Fibroblast of skin of back (primary cell): ENCODE results near the gene JARID2.

Experiments
- DNase-seq: peaks from one replicate; pipeline ENCODE4 v3.0.0-alpha.2; 2013

Gene JARID2

DNA sequence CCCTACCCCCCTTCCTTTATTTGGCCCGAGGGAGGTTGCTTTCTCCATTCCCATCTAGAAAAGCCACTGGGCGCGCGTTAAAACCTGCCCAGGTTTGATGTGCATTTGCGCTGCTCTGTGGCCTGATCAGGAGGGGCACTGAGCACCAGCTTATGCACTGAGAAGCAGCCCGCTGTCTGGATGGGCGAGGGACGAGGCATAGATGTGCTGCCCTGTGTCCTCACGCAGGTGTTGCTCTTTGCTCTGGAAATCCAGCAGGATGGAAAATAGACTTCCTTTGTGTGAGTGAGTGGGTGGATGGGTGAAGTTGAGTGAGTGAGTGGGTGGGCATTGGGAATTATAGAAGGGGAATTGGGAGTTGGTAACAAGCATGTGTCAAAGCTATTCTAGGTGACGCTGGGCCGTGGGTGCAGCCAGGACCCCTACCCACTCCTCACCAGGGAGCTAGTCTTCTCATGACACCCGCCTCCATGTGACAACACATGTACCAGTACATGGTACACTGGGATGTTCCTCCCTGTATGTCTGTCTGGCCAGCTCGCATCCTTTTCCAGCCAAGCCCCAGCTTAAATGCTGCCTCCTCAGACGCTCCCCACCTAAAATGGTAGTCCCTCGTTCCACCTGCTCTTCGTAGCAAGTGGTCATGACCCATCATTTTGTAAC, 254.3 kb downstream of the JARID2 start:
- DNase-seq = no peak

DNA sequence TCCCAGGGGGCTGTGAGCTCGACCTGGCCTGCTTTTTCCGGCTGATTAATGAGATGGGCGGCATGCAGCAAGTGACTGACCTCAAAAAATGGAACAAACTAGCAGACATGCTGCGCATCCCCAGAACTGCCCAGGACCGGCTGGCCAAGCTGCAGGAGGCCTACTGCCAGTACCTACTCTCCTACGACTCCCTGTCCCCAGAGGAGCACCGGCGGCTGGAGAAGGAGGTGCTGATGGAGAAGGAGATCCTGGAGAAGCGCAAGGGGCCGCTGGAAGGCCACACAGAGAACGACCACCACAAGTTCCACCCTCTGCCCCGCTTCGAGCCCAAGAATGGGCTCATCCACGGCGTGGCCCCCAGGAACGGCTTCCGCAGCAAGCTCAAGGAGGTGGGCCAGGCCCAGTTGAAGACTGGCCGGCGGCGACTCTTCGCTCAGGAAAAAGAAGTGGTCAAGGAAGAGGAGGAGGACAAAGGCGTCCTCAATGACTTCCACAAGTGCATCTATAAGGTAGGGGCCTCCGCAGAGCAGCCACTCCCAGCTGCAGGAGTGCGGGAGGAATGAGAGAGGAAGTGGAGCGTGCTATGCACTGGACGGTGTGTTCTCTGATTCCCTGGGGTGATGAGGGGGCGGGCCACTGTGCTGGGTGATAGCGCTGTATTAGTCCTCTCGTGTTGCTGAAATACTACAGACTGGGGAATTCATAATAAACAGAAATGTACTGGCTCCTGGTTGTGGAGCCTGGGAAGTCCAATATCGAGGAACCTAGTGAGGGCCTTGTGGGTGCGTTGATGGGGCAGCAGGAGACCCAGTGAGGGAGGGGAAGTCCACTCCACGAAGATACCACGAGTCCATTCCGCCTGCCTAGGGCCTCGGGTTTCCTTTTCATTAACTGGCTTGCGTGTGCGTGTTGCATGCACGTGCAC, 255.3 kb downstream of the JARID2 start:
- no peak for DNase-seq

DNA sequence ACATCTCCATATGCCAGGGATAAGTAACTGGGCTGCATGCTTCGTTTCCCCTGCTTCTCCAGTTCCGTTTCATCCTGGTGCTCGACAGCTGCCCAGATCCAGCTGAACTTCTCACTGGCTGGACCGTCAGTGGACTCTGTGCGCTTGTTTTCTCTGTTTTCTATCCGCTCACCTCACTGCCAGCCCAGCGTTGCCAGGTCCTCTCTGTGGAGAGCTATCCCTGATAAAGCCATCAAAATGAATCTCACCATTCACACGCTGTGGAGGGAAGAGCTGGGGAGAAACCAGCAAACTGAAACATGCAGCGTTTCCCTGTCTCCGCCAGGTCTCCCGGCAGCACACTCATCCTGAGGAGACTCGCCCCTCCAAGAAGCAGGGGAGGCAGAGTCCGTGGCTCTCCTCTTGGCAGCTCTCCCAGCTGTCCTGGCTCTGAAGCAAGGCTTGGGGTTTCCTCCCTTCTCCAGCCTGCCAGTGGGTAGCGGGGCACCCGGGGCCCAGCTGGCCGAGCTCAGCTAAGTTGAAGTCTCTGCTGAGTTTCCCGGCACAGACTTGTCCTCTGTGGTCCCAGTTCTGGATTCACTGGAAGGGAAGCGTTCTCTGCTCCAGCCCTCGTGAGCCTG, 256.1 kb downstream of the JARID2 start:
- peak; percentile 63 for DNase-seq

DNA sequence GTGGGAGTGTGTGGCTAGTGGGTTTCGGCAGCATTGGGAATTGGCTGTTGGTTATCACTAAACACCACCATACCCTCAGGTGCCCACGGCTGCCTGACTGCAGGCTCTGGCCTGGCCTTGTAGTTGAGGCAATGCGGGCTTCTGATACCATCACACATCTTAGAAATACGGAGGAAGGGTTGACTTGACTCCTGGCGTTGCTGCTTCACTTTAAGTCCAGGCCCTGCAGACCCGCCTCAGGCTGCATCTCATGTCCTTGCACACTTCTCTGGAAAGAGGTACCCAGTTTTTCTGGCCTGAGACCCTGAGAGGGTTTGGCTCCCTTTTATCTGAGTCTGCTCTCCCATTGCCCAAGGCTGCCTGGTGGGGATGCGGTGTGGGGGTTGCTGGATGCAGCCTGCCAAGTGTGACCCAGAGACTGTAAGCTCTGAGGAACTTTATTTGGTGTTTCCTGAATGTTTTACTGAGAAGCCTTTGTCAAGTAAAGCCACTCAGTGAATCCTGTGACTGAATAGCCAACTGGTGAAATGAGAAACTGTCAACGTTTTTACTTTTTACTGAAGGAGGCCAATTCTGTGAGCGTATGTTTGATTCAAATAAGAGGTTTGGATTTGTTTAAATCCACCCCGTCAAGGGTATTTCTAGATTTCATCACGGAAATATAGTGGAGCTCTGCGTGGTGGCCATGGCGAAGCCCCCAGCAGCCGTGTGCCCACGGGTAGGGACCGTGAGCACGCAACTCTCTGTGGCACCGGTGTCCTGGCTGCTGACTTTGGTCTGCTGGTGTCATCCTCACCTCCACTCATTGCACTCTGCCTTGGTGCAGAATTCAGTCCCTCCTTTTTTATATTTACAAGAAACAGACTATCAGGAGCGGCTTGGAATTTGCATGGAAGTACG, 256.8 kb downstream of the JARID2 start:
- no peak for DNase-seq

DNA sequence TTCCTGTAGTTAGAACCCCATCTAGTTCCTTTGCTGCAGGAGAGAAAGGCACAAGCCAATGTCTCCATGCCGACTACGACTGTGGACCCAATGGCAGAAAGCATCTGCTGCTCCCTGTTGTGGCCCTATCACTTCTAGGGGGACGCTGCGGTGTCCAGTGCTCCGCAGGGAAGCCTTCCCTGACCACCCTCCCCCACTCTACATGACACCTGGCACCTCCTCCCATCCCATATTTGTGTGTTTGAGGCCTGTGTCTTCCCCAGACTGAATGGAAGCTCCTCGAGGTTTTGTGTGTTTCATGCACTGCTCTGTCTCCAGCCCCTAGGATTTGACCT, 257.4 kb downstream of the JARID2 start:
- DNase-seq = no peak

DNA sequence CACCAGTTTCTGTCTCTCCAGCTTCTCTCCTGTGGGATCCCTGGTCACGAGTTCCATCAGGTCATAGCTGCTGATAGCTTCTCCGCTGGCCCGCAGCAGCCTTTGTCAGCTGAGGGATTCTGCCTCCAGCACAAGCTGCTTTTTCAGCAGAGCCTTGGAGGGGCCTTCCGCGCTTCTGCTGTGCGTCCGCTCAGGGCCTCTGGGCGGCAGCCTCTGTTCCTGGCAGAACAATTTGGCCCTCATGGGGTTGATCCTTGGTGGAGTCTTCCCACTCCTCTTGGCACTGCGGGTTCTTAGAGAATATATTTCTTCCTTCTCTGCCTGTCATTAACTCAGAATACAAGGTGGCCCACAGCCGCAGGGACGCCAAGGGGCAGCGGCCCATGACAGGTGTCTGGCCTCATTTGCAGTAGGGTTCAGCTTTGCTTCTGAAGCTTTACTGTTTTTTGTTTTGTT, 258.2 kb downstream of the JARID2 start:
- peak; percentile 13 for DNase-seq

DNA sequence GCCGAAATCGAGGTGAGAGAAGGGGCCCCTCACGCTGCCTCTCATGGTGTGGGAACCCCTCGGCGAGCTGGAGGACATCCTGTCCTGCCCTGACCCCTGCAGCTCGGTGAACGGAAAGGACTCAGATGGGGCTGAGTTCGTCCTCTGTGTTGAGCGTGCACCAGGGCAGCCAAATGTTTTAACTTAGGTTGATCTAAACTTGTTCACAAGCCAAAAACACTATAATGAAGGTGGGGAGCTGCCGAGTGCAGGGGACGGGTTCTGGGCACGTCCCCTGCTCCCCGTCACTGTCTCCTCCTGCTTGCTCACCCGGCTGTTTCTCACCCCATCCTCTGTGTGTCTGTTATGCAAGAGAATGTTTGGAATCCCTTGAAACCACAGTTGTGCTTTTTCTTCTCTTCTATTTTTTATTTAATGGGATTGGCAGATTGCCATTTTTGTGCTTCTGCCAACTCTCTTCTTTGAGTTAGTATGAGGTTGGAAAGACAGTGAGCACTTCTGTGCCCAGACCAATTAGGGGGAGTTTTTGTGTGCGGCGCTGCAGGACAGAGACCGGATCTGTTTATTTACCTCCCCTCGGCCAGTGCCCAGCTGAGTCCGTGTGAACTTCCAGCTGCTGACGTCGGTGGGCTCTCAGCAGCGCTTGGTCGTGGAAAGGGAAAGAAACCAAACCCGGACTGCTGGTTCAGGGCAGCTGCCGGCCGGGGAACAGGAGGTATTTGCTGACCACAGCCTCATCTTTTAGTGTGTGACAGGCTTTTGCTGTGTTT, 258.9 kb downstream of the JARID2 start:
- peak; percentile 97 for DNase-seq

DNA sequence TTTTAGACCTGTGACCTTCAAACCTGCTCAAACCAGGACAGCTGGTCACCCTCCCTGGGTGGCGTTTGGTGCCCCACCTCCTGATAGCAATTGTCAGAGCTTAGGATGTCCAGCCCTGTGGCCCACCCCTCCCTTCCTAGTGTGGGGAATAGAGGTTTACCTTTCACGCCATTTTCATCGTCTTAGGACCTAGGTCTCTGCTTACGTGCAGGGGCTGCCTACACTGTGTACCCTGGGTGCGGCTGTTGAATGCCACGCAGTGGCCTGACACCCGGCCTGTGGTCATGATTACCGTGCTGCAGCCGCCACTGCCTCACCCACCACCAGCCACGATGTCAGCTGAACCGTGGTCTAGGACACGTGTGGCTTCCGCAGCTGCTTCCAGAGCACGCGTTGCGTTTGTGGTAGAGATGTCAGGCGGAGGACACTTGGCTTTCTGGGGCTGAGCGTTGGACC, 259.6 kb downstream of the JARID2 start:
- no peak for DNase-seq

DNA sequence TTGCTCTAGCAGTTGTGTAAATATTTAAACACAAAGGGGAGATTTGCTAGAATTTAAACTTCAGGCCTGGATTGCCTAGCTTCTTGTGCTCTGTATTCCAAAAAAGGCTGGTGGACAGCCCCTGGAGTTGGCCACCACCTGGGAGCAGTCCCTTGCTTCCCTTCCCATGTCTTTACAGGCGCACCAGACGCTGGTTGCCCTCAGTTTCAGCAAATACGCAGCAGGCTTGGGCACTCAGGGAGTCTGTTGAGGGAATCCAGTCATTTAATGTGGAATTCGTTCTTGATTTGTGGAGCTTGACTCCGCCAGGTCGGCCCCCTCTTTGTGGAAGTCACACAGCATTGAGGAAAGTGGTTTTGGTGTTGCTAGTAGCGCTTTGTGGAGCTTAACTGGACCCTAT, 260.2 kb downstream of the JARID2 start:
- no peak for DNase-seq

DNA sequence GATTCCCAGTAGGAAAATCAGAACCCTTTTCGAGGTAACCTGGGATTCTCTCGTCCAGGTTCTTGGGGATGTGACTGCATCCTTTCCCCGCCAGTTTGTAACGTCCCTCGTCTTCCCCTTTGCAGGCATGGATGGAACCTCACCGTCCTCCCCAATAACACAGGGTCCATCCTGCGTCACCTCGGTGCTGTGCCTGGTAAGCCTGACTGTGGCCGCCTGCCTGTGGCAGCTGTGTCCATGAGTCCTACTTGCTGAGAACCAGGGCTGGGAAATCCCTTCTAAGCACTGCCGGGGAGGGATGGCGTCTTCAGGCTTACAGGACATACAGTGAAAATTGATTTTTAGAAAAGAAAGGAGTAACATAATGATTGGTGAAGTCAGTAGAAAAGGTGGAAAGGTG, 261.4 kb downstream of the JARID2 start:
- no peak for DNase-seq

DNA sequence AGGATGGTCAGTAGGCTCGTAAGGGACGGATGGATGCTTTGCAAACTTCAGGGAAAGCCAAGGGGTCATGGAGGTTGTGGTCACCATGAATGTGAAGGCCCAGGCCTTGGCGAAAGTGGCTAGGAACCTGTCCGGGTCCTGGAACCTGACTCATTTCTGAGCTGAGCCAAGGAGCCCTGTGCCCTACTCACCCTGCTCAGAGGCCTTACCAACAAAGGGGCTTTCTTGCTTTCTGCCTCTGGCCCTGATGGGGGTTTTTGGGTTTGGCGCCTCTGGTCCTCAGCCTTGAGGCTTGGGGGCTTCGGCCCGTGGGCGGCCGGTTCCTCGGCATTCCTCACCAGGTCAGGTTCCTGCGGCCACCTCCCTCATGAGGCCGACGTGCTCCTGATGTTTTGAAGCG, 261.9 kb downstream of the JARID2 start:
- DNase-seq = no peak

DNA sequence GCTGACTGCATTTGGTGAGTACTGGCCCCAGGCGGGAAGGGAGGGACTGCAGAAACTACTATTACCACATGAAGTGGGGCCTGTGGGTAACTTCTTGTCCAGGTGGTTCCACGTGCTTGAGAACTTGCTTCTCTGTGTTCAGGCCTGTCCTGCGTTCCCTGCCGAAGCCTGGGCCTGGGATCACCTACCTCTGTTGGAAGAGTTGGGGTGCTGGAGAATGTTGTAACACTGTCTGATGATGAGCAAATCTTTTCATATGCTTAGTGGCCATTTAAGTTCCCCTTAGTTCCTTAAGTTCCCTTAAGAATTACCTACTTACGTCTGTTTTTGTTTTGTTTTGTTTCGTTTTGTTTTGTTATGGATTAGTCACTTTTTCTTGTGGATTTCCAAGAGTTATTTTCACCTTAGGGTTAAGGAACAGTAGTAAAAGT, 262.6 kb downstream of the JARID2 start:
- DNase-seq = no peak

DNA sequence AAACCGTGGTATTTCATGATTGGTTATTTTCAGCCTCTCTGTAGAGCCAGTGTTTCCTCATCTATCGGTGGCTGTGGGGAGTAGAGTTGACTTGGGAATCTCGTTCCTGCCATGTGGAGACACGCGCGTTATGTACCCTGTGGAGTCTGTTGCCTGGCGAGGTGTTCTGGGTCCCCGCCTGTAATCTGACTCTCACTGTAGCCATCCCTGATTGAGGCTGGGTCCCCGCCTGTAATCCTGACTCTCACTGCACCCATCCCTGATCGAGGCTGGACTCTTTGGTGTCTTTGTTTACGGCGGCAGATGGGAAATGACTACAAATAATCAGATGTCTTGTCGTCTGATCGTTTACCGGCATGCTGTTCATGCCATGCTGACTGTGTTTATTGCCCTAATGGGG, 263.1 kb downstream of the JARID2 start:
- DNase-seq = no peak

DNA sequence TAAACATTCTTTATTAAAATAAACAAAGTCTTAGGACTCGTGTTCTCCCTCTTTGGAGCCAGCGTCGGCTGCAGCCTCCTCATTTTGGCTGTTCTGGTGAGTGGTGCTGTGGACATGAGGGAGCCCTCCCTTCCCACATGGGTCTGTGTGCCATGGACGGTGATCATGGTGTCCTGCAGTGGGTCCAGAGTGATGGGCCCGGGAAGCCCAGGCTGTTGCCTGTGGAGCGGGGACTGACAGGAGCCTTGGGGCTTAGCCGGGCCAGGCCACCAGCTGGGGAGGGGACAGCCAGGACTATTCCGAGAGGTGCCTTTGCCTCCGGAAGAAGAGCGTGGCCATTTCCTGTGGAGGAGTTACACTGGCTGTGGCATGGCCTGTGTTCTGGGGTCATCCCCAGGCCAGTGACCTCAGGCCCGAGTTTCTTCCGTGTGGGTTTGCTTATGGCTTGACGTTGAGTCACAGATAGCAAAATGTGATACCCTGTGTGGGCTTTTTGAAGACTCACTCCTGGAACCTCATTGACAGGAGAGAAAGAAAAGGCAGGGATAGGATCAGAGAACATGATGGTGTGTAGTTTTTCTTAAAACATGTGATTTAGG, 263.6 kb downstream of the JARID2 start:
- DNase-seq = no peak

DNA sequence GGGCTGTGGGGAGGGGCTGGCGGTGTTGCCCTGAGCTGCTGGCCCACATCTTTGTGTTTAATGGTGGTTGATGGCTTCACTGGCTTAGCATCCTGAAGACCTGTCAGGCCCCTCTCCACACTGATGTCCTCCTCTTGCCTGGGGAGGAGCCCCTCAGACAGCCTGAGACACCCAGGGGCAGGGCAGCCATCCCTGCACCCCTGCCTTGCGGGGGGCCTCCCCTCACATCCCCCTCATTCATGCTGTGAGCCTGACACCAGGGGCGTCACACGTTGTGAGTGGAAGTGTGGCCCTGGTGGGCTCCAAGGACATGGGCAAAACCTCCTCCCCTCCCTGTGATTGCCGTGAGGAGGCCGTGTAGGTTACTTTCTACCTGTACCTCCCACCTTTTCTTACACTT, 264.3 kb downstream of the JARID2 start:
- no peak for DNase-seq

DNA sequence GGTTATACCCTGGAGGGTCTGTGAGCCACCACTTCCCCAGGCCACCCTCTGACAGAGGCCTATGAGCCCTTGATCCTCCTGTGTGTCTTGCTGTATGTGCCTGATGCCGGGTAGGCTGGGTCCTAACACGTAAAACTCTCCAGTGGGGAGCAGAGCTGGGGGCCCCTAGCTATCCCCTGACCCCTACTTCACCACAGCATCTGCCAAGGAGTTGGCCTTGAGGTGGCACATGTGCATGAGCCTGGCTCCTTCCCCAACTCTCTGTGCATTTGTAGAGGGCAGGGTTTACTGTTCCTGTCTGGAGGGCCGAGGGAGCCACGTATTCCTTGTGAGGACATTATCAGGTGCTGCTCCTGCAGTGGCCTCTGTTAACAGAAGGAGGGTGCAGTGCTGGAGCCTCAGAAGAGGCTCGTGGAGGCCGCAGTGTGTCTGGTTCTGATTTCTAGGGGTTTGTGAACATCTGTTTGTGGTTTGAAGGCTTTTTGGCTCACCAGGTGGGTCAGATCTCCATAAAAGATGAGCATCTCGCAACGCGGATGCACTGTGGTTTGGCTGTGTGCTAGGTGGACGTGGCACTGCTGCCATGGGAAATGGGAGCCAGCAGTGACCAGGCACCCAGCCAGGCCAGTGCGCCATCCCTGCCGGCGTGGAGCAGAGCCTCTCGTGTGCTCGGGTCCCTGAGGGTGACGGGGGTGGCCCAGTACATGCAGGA, 264.8 kb downstream of the JARID2 start:
- no peak for DNase-seq

DNA sequence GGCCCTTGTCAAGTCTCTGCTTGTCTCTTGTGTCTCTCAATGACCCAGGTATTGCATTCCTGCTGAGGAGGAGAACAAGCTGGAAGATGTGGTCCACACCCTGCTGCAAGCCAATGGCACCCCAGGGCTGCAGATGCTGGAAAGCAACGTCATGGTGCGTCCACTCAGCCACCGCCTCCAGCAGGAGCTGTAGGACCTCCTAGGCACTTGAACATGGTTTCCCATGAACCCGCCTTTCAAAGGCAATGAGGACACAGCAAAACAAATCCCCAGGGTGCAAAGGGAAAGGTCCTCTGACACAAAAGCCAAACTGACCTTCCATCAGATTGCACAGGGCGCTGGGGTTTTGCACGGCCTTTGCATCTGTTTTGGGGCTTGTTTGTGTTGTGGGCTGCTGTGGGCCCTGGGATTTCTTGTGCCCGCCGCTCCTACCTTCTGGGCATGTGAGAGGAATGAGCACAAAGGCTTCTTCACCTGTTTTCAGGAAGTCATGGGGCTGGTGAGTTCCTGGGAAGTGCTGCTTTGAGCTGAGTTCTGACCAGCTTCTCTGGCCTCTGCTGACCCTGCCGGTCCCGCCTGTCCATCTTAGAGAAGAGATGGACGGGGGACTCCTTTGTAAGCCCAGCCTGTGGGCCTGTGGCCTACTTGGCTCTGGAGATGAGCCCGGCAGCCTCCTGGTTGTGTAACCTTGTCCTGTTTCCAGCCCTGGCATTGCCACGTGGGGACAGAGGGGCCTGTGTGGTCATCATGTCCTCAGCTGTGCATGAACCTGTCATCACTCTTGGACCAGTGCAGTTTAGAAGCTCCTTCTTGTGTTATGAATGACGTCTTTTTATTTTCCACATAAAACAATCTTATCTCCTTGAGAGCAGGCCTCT, 265.6 kb downstream of the JARID2 start:
- DNase-seq = no peak

DNA sequence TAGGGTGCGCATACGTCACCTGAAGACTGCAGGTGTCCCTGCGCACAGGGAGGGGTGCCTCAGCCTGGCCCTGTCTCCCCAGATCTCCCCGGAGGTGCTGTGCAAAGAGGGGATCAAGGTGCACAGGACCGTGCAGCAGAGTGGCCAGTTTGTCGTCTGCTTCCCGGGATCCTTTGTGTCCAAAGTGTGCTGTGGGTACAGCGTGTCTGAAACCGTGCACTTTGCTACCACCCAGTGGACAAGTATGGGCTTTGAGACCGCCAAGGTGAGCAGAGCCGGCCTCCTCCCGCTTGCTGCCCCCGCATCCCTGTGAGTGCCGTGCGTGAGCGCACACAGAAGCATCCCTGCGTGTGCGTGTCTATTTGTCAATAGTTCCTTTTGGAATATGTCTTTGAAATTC, 266.3 kb downstream of the JARID2 start:
- no peak for DNase-seq

DNA sequence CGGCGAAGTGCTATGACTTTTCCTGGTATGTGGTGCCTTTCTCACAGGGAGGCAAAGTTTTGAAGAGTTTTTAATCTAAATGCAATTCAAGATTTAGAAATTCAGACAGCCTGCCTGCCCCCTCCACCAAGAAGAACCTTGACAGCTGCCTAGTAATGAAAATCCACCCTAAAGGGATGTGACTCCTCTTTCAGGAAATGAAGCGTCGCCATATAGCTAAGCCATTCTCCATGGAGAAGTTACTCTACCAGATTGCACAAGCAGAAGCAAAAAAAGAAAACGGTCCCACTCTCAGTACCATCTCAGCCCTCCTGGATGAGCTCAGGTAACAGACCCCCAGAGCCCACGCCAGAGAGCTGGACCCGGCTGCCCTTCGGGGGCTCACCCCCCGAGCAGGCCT, 266.9 kb downstream of the JARID2 start:
- DNase-seq = no peak
